Activated CD8-positive, alpha-beta memory T cell treated with anti-CD3 and anti-CD28 coated beads for 36 hours (primary cell): ENCODE results near the gene FOXA3. TPM values are rescaled to one million over a fixed set of nuclear protein-coding genes. Genes with fewer than 3 reads are reported as not detected.

Experiments
- CTCF ChIA-PET: fragments of 350-600 bp; sonication (Branson Sonifier 250); formaldehyde crosslinking; loops from one replicate; lab custom pipeline; 2021; ENCODE audit warnings: antibody characterized with exemption; lab: Charles Lee
- POLR2A ChIA-PET: fragments of 350-600 bp; sonication (Branson Sonifier 250); formaldehyde crosslinking; loops from one replicate; lab custom pipeline; 2021; ENCODE audit warnings: antibody characterized with exemption; lab: Charles Lee
- total RNA-seq, 2 experiments: library from RNA; stranded (reverse); gene quantifications; one replicate each; pipeline ENCODE4 v1.2.3, GENCODE V29; 2021

FOXA3 gene
- total RNA-seq, 2 experiments from 2014 or later = 0.52 to 0.74 TPM

GRCh38 chr19:45825917-45826893 is 37.9 kb upstream of the FOXA3 start:
- POLR2A ChIA-PET = no interaction called here
- CTCF ChIA-PET = interaction anchor here (1.5 kb wide), 1 partner anchor 9 kb away, joined by 6 read pairs; no protein-coding TSS in a partner anchor

- ChIA-PET POLR2A (no interaction called here), CTCF (interaction anchor here (0.6 to 2.1 kb wide), 2 partner anchors 10 to 25 kb away, joined by 3 to 8 read pairs; no protein-coding TSS in a partner anchor)
These were observed 37.2 kb upstream of the FOXA3 start for GRCh38 chr19:45826934-45827333.

GRCh38 chr19:45827459-45828093 is 36.5 kb upstream of the FOXA3 start:
- ChIA-PET CTCF (interaction anchor here (0.6 to 2.1 kb wide), 2 partner anchors 10 to 25 kb away, joined by 3 to 8 read pairs; no protein-coding TSS in a partner anchor), POLR2A (no interaction called here)

- CTCF ChIA-PET = interaction anchor here (2.1 kb wide), 1 partner anchor 11 kb away, joined by 8 read pairs; no protein-coding TSS in a partner anchor
These were observed 35.6 kb upstream of the FOXA3 start for GRCh38 chr19:45828523-45828922.

GRCh38 chr19:45828945-45829344 is 35.2 kb upstream of the FOXA3 start:
- ChIA-PET POLR2A (no interaction called here), CTCF (interaction anchor here (2.1 kb wide), 1 partner anchor 12 kb away, joined by 8 read pairs; no protein-coding TSS in a partner anchor)

More at GRCh38 chr19:45828523-45828922, 35.6 kb upstream of the FOXA3 start:
- POLR2A ChIA-PET = no interaction called here

GRCh38 chr19:45834970-45835369 is 29.2 kb upstream of the FOXA3 start:
- POLR2A ChIA-PET = no interaction called here
- CTCF ChIA-PET = interaction anchor here (1.0 to 3.6 kb wide), 2 partner anchors 18 to 48 kb away, joined by 3 to 18 read pairs; no protein-coding TSS in a partner anchor

- CTCF ChIA-PET = no interaction called here
- POLR2A ChIA-PET = no interaction called here
These were observed 21.9 kb upstream of the FOXA3 start for GRCh38 chr19:45842198-45842597.

- POLR2A ChIA-PET = no interaction called here
- CTCF ChIA-PET = interaction anchor here (0.6 to 1.9 kb wide), 2 partner anchors 31 to 1941 kb away, joined by 3 to 5 read pairs; no protein-coding TSS in a partner anchor
These were observed 16.5 kb upstream of the FOXA3 start for GRCh38 chr19:45847663-45848062.

GRCh38 chr19:45848922-45849321 is 15.2 kb upstream of the FOXA3 start:
- CTCF ChIA-PET = interaction anchor here (1.0 to 2.9 kb wide), 3 partner anchors 15 to 79 kb away, joined by 4 to 10 read pairs (median 7); partner anchors contain the start of genes FOXA3 and SYMPK
- POLR2A ChIA-PET = no interaction called here

GRCh38 chr19:45852145-45852750 is 11.9 kb upstream of the FOXA3 start:
- CTCF ChIA-PET = interaction anchor here (0.6 kb wide), 1 partner anchor 49 kb away, joined by 3 read pairs; no protein-coding TSS in a partner anchor
- POLR2A ChIA-PET = no interaction called here

- POLR2A ChIA-PET = no interaction called here
- CTCF ChIA-PET = interaction anchor here (1.6 kb wide), 1 partner anchor 10 kb away, joined by 6 read pairs; the partner anchor contains the start of gene SYMPK
These were observed 11.1 kb upstream of the FOXA3 start for GRCh38 chr19:45852983-45853382.

- ChIA-PET POLR2A (interaction anchor here (0.6 kb wide), 1 partner anchor 737 kb away, joined by 3 read pairs; no protein-coding TSS in a partner anchor), CTCF (interaction anchor here (1.6 kb wide), 1 partner anchor 9 kb away, joined by 6 read pairs; the partner anchor contains the start of gene SYMPK)
These were observed 9.9 kb upstream of the FOXA3 start for GRCh38 chr19:45854167-45854778.

- CTCF ChIA-PET = interaction anchor here (1.7 to 1.8 kb wide), 2 partner anchors 44 to 91 kb away, joined by 5 read pairs; partner anchors contain the start of gene SIX5
- POLR2A ChIA-PET = interaction anchor here (0.6 kb wide), 1 partner anchor 146 kb away, joined by 3 read pairs; no protein-coding TSS in a partner anchor
These were observed 3.5 kb upstream of the FOXA3 start for GRCh38 chr19:45860359-45861259.

- CTCF ChIA-PET = interaction anchor here (2.9 to 4.1 kb wide), 2 partner anchors 23 to 45 kb away, joined by 24 to 27 read pairs; partner anchors contain the start of gene IRF2BP1
- POLR2A ChIA-PET = interaction anchor here (2.8 kb wide), 1 partner anchor 23 kb away, joined by 19 read pairs; the partner anchor contains the start of gene IRF2BP1
These were observed 1.9 kb upstream of the FOXA3 start for GRCh38 chr19:45862271-45862563.

- POLR2A ChIA-PET = interaction anchor here (0.6 to 2.8 kb wide), 8 partner anchors 23 to 394 kb away, joined by 3 to 19 read pairs (median 4); partner anchors contain the start of genes IRF2BP1 and SIX5
- CTCF ChIA-PET = interaction anchor here (0.5 to 4.7 kb wide), 14 partner anchors 9 to 401 kb away, joined by 3 to 65 read pairs (median 6); partner anchors contain the start of genes IRF2BP1, MYPOP and SIX5
These were observed 1.4 kb upstream of the FOXA3 start, which contains the start of gene SYMPK for GRCh38 chr19:45862564-45863334. TSS of gene SYMPK (minus strand) at chr19:45863147. CDS start at chr19:45854495, 8,652 bp downstream.

GRCh38 chr19:45863335-45863839 is 739 bp upstream of the FOXA3 start:
- POLR2A ChIA-PET = interaction anchor here (0.6 to 2.8 kb wide), 8 partner anchors 22 to 394 kb away, joined by 3 to 19 read pairs (median 4); partner anchors contain the start of genes IRF2BP1 and SIX5
- CTCF ChIA-PET = interaction anchor here (0.5 to 4.7 kb wide), 16 partner anchors 9 to 400 kb away, joined by 3 to 65 read pairs (median 5); partner anchors contain the start of genes IRF2BP1, MYPOP and SIX5
